GM19238 (cell line): ENCODE data around the gene COLQ.

Source experiments
- DNase-seq: peaks from one replicate; pipeline ENCODE4 v3.0.0; 2011; ENCODE audit warnings: low spot score; ENCODE audit not compliant: insufficient read length

The COLQ gene

DNA sequence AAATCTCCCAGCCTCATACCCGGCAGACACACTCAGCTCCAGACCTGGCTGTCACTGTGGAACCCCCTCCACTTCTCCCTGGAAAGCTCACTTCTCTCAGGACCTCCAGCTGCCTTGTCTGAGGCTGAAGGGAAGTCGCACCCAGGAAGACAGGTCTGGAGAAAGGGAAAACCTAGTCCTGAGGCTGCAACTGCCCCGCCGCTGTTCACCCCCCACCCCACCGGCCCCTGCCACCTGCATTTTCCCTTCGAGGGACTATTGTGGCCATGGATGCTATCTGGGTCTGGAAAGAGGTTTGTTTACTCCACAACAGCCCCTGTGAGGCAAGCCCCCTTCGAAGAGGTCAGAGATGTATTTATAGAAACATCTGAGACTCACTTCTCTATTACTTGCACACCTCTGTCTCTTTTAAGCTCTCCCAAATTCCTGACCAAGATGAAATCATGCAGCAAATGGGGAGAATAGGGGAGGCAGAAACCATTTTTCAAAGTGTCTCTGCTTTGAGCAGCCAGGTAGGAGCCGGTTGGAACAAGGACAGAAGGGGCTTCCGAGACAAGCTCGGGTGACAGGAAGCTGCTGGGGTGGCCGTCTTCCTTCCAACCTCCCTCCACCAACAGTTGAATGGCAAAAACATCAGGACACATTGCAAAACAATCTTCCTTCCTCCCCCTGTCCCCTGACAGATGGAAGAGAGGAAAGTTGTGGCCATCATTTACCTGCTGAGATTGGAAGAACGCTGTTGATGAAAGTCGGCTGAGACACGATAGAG lies 518 bp downstream of the COLQ start:
- no peak for DNase-seq

DNA sequence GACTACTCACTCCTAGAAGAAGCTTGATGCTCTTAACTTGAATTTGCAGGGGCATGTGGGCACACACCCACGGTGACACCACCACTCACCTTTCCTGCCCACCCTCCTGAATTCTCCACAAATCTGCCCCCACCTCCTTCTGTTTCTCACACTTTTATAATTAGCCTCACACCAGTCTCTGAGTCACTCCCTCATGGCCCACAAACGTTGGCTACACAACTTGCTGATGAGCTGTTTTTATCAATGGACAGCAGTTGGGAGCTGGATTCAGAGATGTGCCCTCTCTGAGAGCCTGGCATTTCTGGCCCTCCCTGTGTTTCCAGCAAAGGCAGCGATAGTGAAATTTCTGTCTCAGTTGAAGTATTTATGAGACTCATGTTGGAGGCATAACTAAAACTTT lies 1.3 kb downstream of the COLQ start:
- no peak for DNase-seq

GRCh38 chr3:15519096-15519495 lies 2.4 kb downstream of the COLQ start:
- no peak for DNase-seq

DNA sequence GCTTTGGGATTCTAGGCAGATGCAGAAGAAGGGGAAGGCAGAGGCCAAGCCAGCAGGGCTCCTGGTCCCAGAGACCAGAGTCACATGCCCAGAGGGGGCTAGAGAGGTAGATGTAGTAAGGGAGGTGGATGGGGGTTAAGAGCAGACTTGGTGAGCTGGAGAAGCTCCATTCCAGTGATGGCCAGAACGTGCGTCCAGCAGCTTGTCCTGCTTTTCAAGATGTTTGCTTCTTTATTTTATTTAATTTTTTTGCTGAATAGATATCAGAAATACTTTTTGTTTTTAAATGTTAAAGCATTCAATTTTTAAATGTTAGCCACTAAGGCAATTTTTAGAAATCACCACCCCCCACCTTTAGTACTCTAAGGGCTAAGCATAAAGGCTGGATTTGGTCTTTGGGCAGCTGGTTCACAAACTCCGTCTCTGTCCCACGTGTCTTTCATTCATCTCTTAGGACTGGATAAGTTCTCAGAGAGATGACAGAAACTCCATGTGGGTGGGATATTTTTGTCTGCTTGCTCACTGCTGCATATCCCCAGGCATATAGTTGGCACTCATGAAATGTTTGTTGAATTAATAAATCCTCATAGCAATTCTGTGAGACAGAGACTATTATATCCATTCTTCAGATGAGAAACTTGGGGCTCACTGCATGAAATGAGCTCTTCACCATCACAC lies 6.7 kb downstream of the COLQ start:
- DNase-seq = no peak

GRCh38 chr3:15513810-15514662 lies 7.5 kb downstream of the COLQ start:
- no peak for DNase-seq

- DNase-seq = no peak
Observed at GRCh38 chr3:15513116-15513515, 8.4 kb downstream of the COLQ start.

GRCh38 chr3:15512166-15512565 lies 9.3 kb downstream of the COLQ start:
- DNase-seq = no peak

DNA sequence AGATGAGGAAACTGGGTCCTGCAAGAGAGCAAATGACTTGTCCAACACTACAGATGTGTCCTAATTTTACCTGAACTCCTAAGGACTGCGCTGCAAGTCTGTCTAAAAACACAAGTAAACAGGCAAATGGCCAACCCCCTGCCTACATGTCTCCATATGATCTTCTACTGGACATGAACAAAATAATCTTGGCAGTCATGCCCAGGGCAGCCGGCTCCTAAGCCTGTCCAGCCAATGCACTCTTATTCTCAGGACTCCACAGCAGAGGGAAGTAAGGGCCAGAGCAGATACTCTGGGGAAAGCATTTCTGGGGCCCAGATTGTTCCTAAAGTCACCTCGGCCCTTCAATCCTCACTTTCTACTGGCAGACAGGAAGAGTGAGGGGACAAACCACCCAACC lies 10.3 kb downstream of the COLQ start:
- no peak for DNase-seq

DNA sequence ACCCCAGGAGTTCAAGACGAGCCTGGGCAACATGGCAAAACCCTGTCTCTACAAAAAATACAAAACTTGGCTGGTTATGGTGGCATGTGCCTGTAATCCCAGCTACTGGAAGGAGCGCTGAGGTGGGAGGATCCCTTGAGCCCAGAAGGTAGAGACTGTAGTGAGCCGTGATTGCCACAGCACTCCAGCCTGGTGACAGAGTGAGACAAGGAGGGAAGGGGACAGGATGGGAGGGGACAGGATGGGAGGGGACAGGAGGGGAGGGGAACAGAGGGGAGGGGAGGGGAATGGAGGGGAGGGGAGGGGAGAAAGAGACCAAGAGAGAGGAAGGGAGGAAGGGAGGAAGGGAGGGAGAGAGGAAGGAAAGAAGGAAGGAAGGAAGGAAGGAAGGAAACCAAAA lies 11.0 kb downstream of the COLQ start:
- DNase-seq = no peak

DNA sequence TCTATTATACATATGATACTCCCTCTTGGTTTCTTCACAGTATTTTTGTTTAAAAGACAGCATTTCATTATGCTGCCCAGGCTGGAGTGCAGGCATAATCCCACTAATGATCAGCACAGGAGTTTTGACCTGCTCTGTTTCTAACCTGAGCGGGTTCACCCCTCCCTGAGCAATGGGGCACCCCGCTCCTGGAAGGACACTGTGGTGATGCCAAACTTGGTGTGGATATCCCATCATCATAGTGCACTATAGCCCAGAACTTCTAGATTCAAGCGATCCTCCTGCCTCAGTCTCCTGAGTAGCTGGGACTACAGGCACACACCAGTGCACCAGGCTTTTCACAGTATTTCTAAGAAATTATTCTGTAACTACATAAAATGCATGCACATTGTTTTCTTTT lies 14.9 kb downstream of the COLQ start:
- no peak for DNase-seq

DNA sequence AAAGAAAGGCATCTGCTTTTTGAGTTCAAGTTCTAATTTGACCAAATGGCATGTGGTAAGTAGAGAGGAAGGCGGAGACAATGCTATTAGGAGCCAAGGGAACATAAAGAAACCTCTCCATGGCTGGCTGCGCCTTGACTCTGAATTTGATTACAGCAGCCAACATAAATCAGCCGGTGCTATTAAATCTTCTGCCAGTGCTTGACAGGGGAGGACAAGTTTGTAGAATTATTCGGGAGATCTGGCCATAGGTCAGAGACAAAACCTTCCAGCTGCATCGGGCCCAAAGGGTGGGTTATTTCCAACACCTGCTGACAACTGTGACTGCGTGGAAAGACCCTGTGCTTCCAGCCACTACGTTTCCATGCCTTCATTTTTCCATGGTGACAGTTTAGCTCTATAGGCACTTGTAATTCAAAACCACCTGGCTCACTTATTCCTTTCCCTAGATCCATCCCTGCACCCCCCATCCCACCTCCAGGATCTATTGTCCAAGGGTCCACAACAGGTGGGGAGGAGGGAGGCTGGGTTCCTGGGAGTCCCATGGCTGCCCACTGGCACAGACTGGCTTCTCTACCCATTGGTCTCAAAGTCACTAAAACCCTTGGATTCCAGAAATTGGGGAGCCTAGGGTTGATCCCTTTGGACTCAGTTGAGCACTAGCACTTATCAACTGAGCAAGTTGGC lies 15.9 kb downstream of the COLQ start:
- DNase-seq = no peak

- no peak for DNase-seq
Observed at GRCh38 chr3:15502616-15503015, 18.9 kb downstream of the COLQ start.

DNA sequence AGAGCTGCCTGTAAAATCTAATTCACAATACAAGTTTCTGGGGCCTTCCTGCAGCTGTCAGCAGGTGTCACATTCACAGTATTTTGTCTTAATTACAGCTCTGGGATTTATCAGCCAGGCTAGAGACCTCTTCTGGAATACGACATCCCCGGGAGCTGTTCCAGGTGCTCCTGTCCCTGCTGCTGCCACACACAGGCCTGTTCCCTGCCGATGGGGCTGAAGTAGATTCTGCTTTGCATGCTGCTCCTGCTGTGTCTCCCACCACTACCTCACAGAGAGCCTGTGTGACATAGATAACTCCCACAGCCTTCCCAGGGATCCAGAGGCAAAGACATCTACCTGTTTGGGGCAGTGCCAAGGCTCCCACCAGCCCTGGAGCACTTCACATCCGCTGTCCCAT lies 20.4 kb downstream of the COLQ start:
- DNase-seq = no peak

DNA sequence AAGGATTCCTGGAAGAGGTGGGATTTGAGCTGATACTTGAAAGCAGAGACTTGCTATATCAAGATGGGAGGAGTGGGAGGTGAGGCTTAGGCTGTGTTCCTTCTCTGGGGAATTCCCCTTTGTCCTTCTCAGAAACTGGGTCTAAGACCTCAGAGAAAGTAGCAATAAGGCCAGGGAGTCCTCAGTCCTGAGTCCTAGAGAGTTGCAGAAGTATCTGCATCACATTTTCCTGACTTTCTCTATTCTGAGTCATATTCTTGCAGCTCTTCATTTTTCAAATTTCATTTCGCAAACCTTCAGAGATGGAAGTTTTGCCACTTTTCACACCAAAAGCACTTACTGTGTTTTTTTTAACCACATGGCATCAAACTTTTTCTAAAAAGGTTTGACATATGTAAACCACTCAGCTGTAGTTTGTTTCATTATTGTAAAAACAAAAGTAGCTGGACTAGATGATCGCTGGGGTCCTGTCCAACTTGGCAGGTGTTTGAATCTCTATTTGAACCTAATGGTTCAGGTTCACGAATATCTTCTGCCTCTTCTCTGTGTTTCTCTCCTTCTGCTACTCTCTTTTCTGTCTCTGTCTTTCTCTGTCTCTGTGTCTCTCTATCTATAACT lies 21.3 kb downstream of the COLQ start:
- no peak for DNase-seq

- DNase-seq = no peak
Observed at GRCh38 chr3:15499536-15499935, 22.0 kb downstream of the COLQ start.

- DNase-seq = no peak
Observed at GRCh38 chr3:15498431-15499214, 22.9 kb downstream of the COLQ start.

DNA sequence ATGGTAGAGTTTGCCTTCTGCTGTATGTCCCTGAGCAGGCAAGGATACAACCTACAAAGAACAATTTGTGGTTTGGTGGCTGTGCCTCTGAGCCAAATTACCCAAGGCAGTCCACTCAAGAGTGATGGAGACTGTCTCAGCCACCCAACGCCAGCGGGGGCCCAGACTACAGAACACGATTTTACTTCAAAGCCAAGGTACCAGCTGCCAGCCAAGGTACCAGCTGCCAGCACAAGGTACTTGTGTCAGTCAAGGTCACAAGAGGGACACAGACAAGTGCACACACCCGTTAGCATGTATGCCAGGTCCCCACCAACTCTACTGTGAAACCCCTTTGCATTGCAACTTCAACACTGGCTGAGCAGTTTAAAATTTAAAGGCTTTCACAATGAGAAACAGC lies 23.5 kb downstream of the COLQ start:
- no peak for DNase-seq

- no peak for DNase-seq
Observed at GRCh38 chr3:15496341-15496664, 25.2 kb downstream of the COLQ start.

- DNase-seq = no peak
Observed at GRCh38 chr3:15495461-15496340, 25.8 kb downstream of the COLQ start.

DNA sequence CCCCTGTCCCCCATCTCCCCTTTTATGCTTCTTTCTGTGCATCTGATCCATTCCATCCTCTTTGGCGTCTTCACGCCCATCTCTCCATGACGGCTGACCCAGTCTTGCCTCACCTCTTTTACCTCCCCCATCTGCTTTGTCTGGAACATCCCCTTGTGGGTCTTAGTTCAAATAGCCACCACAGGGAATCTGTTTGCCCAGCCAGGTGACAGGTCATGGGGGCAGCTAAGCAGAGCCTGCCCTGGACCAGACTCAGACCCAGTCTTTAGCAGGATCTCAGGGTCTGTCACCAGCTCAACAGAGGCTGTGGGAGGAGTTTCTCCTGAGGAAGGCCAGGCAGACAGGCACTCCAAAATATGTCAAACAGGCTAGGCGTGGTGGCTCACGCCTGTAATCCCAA lies 28.1 kb downstream of the COLQ start:
- no peak for DNase-seq
